Activated B cell treated with CpG ODN at 0.5 μM for 24 hours (primary cell): ENCODE data around the gene HDAC9. TPM values are rescaled to one million over a fixed set of nuclear protein-coding genes. Genes with fewer than 3 reads are reported as not detected.

Experiments used
- ATAC-seq: fragments of 200-7000 bp; cut with Tn5 transposase; one replicate; pipeline ENCODE4 v1.10.0; 2021; ENCODE audit warnings: low read depth, mild to moderate bottlenecking, moderate library complexity
- CTCF ChIA-PET: fragments of 350-600 bp; sonication (Branson Sonifier 250); formaldehyde crosslinking; loops from one replicate; lab custom pipeline; 2021; ENCODE audit warnings: antibody characterized with exemption; lab: Charles Lee
- POLR2A ChIA-PET: fragments of 350-600 bp; sonication (Branson Sonifier 250); formaldehyde crosslinking; loops from one replicate; lab custom pipeline; 2021; ENCODE audit warnings: antibody characterized with exemption; lab: Charles Lee
- DNase-seq: peaks from one replicate; pipeline ENCODE4 v3.0.0; 2022
- H3K27ac Mint-ChIP-seq: one replicate; pipeline ENCODE4 v1.8.0; 2020; ENCODE audit warnings: mixed read lengths
- H3K27me3 Mint-ChIP-seq: one replicate; pipeline ENCODE4 v1.8.0; 2021; ENCODE audit warnings: mixed read lengths
- H3K36me3 Mint-ChIP-seq: one replicate; pipeline ENCODE4 v1.8.0; 2021; ENCODE audit warnings: low read depth, mixed read lengths
- H3K4me1 Mint-ChIP-seq: one replicate; pipeline ENCODE4 v1.8.0; 2021; ENCODE audit warnings: mixed read lengths
- H3K4me3 Mint-ChIP-seq: one replicate; pipeline ENCODE4 v1.8.0; 2020; ENCODE audit warnings: mild to moderate bottlenecking, mixed read lengths
- H3K9me3 Mint-ChIP-seq: one replicate; pipeline ENCODE4 v1.8.0; 2020; ENCODE audit warnings: mixed read lengths
- CTCF ChIP-seq: fragments of 200-600 bp; IDR thresholded peaks from one replicate; pipeline ENCODE4 v1.8.0; 2022; ENCODE audit warnings: antibody characterized with exemption, mild to moderate bottlenecking
- intact Hi-C: fragments of 100-400 bp; cut with micrococcal nuclease; formaldehyde crosslinking; loops from one replicate; pipeline ENCODE4 v1.15.1; 2024
- total RNA-seq: library from RNA; stranded (reverse); gene quantifications from 2 replicates; pipeline ENCODE4 v1.2.3, GENCODE V29; 2022

The HDAC9 gene
- total RNA-seq, 1 donor from 2014 or later: 149 TPM

- no peaks in the 10 kb centered on the region for H3K36me3 Mint-ChIP-seq
- ChIA-PET POLR2A (no interaction called here), CTCF (no interaction called here)
- no peak for TF ChIP-seq CTCF
- ATAC-seq (no peak), DNase-seq (no peak)
- no peaks in the 10 kb centered on the region for H3K9me3 Mint-ChIP-seq
- intact Hi-C loops: no loop called here
- no peak overlapping the region for H3K4me3 Mint-ChIP-seq
- H3K4me1 Mint-ChIP-seq: no peaks in the 10 kb centered on the region
- H3K27ac Mint-ChIP-seq: no peak overlapping the region
- no peaks in the 10 kb centered on the region for H3K27me3 Mint-ChIP-seq
These were observed 395.5 kb downstream of the HDAC9 start for GRCh38 chr7:18890885-18891621.

GRCh38 chr7:18893156-18893555 lies 397.6 kb downstream of the HDAC9 start:
- TF ChIP-seq CTCF: no peak
- Mint-ChIP-seq H3K9me3 (no peaks in the 10 kb centered on the region), H3K4me3 (no peak overlapping the region), H3K36me3 (no peaks in the 10 kb centered on the region), H3K27ac (no peak overlapping the region), H3K27me3 (no peaks in the 10 kb centered on the region), H3K4me1 (no peaks in the 10 kb centered on the region)
- no peak for DNase-seq
- ATAC-seq: no peak
- POLR2A ChIA-PET: no interaction called here
- CTCF ChIA-PET: no interaction called here
- intact Hi-C loops: no loop called here

DNA sequence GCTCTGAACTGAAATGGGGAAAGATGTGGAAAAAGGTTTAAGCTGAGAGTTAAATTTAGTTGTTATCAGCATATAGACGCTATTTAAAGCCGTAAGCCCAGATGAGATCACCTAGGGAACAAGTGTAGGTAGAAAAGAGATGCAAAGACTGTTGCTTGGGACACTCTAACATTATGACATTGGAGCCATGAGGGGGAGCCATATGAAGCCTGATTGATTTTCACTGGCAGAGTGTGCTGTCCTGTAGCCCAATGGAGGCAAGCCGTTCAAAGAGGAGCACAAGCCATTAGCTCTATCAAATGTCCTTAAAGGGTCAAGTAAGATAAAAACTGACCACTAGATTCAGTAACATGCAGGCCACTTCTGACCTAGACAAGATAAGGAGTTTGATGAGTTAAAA lies 398.6 kb downstream of the HDAC9 start:
- DNase-seq (no peak), ATAC-seq (no peak)
- Mint-ChIP-seq H3K4me3 (no peak overlapping the region), H3K27ac (no peak overlapping the region), H3K36me3 (no peaks in the 10 kb centered on the region), H3K4me1 (no peaks in the 10 kb centered on the region), H3K9me3 (no peaks in the 10 kb centered on the region), H3K27me3 (no peaks in the 10 kb centered on the region)
- ChIA-PET CTCF (no interaction called here), POLR2A (no interaction called here)
- no peak for TF ChIP-seq CTCF
- intact Hi-C loops: no loop called here

- H3K27ac Mint-ChIP-seq: no peak overlapping the region
- no peaks in the 10 kb centered on the region for H3K9me3 Mint-ChIP-seq
- ATAC-seq (no peak), DNase-seq (no peak)
- TF ChIP-seq CTCF: no peak
- H3K27me3 Mint-ChIP-seq: no peaks in the 10 kb centered on the region
- intact Hi-C loops: no loop called here
- no peak overlapping the region for H3K4me3 Mint-ChIP-seq
- ChIA-PET CTCF (no interaction called here), POLR2A (no interaction called here)
- H3K4me1 Mint-ChIP-seq: no peaks in the 10 kb centered on the region
- no peaks in the 10 kb centered on the region for H3K36me3 Mint-ChIP-seq
These were observed 399.9 kb downstream of the HDAC9 start for GRCh38 chr7:18895456-18895855.

DNA sequence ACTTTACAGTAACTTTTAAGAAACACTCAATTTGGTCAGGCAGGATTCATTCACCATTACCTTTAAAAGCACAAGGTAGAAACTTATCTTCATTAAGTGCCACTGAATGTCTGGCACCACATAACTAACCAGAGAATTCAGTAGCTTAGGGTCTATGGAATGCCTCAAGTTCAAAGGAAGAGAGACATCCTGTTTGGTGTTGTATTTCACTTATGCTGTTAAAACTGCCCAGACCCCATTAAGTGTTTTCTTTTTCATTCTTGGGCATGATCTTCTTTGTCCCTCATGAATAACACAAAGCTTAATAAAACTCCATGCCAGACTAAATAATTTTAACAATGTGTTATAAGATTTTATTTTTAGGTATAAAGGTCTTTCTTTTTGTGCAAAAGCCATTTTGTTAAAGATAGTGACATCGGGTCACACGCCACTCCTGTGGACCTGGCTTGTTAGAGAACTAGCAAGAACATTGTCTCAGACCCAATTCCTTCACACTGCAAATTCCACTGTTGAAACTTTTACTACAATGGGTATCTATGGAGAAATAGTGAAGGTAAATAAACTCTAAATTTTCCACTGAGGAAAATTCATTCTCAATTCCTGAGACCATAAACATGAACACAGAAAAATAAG lies 400.9 kb downstream of the HDAC9 start:
- intact Hi-C loops: no loop called here
- DNase-seq (no peak), ATAC-seq (no peak)
- CTCF ChIA-PET: no interaction called here
- no peaks in the 10 kb centered on the region for H3K4me1 Mint-ChIP-seq
- POLR2A ChIA-PET: no interaction called here
- no peaks in the 10 kb centered on the region for H3K27me3 Mint-ChIP-seq
- no peak overlapping the region for H3K4me3 Mint-ChIP-seq
- no peaks in the 10 kb centered on the region for H3K36me3 Mint-ChIP-seq
- no peaks in the 10 kb centered on the region for H3K9me3 Mint-ChIP-seq
- no peak for TF ChIP-seq CTCF
- no peak overlapping the region for H3K27ac Mint-ChIP-seq
